Effector memory CD4-positive, alpha-beta T cell (primary cell): Measurements from ENCODE around the gene SFXN2.

Experiments
- DNase-seq, 3 donors: peaks; one replicate each; pipeline ENCODE4 v3.0.0-alpha.2; 2020
- H3K27ac ChIP-seq: 2 replicates; pipeline ENCODE4 v1.7.0; 2013; ENCODE audit warnings: mild to moderate bottlenecking, low read length, moderate library complexity; ENCODE audit not compliant: insufficient read depth, poor library complexity, severe bottlenecking
- H3K27me3 ChIP-seq: replicated peaks from 2 replicates; pipeline ENCODE4 v1.7.0; 2013; ENCODE audit warnings: mild to moderate bottlenecking, low read length; ENCODE audit not compliant: insufficient read depth, control insufficient read depth, poor library complexity, severe bottlenecking
- H3K36me3 ChIP-seq: 2 replicates; pipeline ENCODE4 v1.7.0; 2013; ENCODE audit warnings: mild to moderate bottlenecking, low read length, moderate library complexity; ENCODE audit not compliant: control insufficient read depth, insufficient read depth
- H3K4me1 ChIP-seq: 2 replicates; pipeline ENCODE4 v1.7.0; 2013; ENCODE audit warnings: low read length, mild to moderate bottlenecking; ENCODE audit not compliant: control insufficient read depth, insufficient read depth, poor library complexity, severe bottlenecking
- H3K4me3 ChIP-seq: 2 replicates; pipeline ENCODE4 v1.7.0; 2013; ENCODE audit warnings: low read length, low read depth, mild to moderate bottlenecking; ENCODE audit not compliant: insufficient read depth, poor library complexity, severe bottlenecking
- H3K9me3 ChIP-seq: 2 replicates; pipeline ENCODE4 v1.7.0; 2013; ENCODE audit warnings: mild to moderate bottlenecking, low read length, moderate library complexity; ENCODE audit not compliant: control insufficient read depth

SFXN2 gene

GRCh38 chr10:102718220-102718619, 3.8 kb downstream of the SFXN2 start:
- Histone ChIP-seq H3K27me3 (no peaks in the 10 kb centered on the region), H3K27ac (no peak overlapping the region), H3K4me1 (no peaks in the 10 kb centered on the region), H3K36me3 (no peaks in the 10 kb centered on the region), H3K9me3 (no peaks in the 10 kb centered on the region), H3K4me3 (no peak overlapping the region)
- no peak for DNase-seq

GRCh38 chr10:102720337-102720736, 5.9 kb downstream of the SFXN2 start:
- H3K27ac ChIP-seq = no peak overlapping the region
- no peaks in the 10 kb centered on the region for H3K36me3 ChIP-seq
- no peak overlapping the region for H3K4me3 ChIP-seq
- H3K4me1 ChIP-seq = no peaks in the 10 kb centered on the region
- H3K27me3 ChIP-seq = no peaks in the 10 kb centered on the region
- no peaks in the 10 kb centered on the region for H3K9me3 ChIP-seq
- DNase-seq = no peak

- H3K4me1 ChIP-seq = no peaks in the 10 kb centered on the region
- no peaks in the 10 kb centered on the region for H3K9me3 ChIP-seq
- DNase-seq = no peak
- H3K36me3 ChIP-seq = no peaks in the 10 kb centered on the region
- H3K27me3 ChIP-seq = no peaks in the 10 kb centered on the region
- no peak overlapping the region for H3K4me3 ChIP-seq
- H3K27ac ChIP-seq = no peak overlapping the region
Observed at GRCh38 chr10:102720775-102721301, 6.4 kb downstream of the SFXN2 start.

- H3K27me3 ChIP-seq = no peaks in the 10 kb centered on the region
- no peaks in the 10 kb centered on the region for H3K9me3 ChIP-seq
- no peak overlapping the region for H3K4me3 ChIP-seq
- no peaks in the 10 kb centered on the region for H3K4me1 ChIP-seq
- DNase-seq = no peak
- H3K36me3 ChIP-seq = peaks cover 6% of the 10 kb centered on the region
- no peak overlapping the region for H3K27ac ChIP-seq
Observed at GRCh38 chr10:102721954-102722353, 7.5 kb downstream of the SFXN2 start.

- Histone ChIP-seq H3K4me3 (no peak overlapping the region), H3K4me1 (no peaks in the 10 kb centered on the region), H3K9me3 (no peaks in the 10 kb centered on the region), H3K27ac (no peak overlapping the region), H3K27me3 (no peaks in the 10 kb centered on the region), H3K36me3 (peaks cover 21% of the 10 kb centered on the region)
- no peak for DNase-seq
Observed at GRCh38 chr10:102723989-102724388, 9.6 kb downstream of the SFXN2 start.

GRCh38 chr10:102726274-102726673, 11.8 kb downstream of the SFXN2 start:
- Histone ChIP-seq H3K27me3 (no peaks in the 10 kb centered on the region), H3K36me3 (peaks cover 25% of the 10 kb centered on the region), H3K4me1 (no peaks in the 10 kb centered on the region), H3K4me3 (no peak overlapping the region), H3K9me3 (no peaks in the 10 kb centered on the region), H3K27ac (no peak overlapping the region)
- DNase-seq = no peak

- Histone ChIP-seq H3K9me3 (no peaks in the 10 kb centered on the region), H3K36me3 (peaks cover 29% of the 10 kb centered on the region), H3K27me3 (no peaks in the 10 kb centered on the region), H3K27ac (no peak overlapping the region), H3K4me1 (no peaks in the 10 kb centered on the region), H3K4me3 (no peak overlapping the region)
- no peak for DNase-seq
Observed at GRCh38 chr10:102727037-102727818, 12.8 kb downstream of the SFXN2 start.

GRCh38 chr10:102729029-102730026, 14.9 kb downstream of the SFXN2 start:
- Histone ChIP-seq H3K27ac (no peak overlapping the region), H3K27me3 (no peaks in the 10 kb centered on the region), H3K9me3 (no peaks in the 10 kb centered on the region), H3K36me3 (peaks cover 39% of the 10 kb centered on the region), H3K4me3 (no peak overlapping the region), H3K4me1 (no peaks in the 10 kb centered on the region)
- peak in 1 of 3 donors; percentile 8 for DNase-seq

GRCh38 chr10:102731222-102731800, 16.9 kb downstream of the SFXN2 start:
- Histone ChIP-seq H3K4me3 (no peak overlapping the region), H3K27ac (no peak overlapping the region), H3K36me3 (peaks cover 43% of the 10 kb centered on the region), H3K4me1 (no peaks in the 10 kb centered on the region), H3K27me3 (no peaks in the 10 kb centered on the region), H3K9me3 (no peaks in the 10 kb centered on the region)
- no peak for DNase-seq
